Esophagus muscularis mucosa (tissue), 4 donors: ENCODE results near the gene KIFC1. TPM values are rescaled to one million over a fixed set of nuclear protein-coding genes. Genes with fewer than 3 reads are reported as not detected.

Experiments used
- DNase-seq: peaks from one replicate; pipeline ENCODE4 v3.0.0-alpha.2; 2017; ENCODE audit errors: extremely low spot score
- H3K27ac ChIP-seq, 4 donors: fragments of 200-600 bp; sonication (generic); replicated peaks in 1 of 4; 1 replicate in 3 of 4; 2 replicates in 1 of 4; pipeline ENCODE4 v1.5.1; 2016 to 2019; ENCODE audit warnings: mild to moderate bottlenecking in 1 of 4
- H3K27me3 ChIP-seq, 4 donors: fragments of 200-600 bp; sonication (generic); one replicate each; pipeline versions ENCODE4 v1.5.1 to v1.6.0; 2016 to 2019
- H3K36me3 ChIP-seq, 4 donors: fragments of 200-600 bp; sonication (generic); one replicate each; pipeline ENCODE4 v1.5.1; 2016 to 2019
- H3K4me1 ChIP-seq, 4 donors: fragments of 200-600 bp; sonication (generic); one replicate each; pipeline ENCODE4 v1.5.1; 2016 to 2019
- H3K4me3 ChIP-seq, 4 donors: fragments of 200-600 bp; sonication (generic); 1 replicate in 2 of 4; 2 replicates in 2 of 4; pipeline ENCODE4 v1.5.1; 2016 to 2019; ENCODE audit warnings: mild to moderate bottlenecking in 4 of 4, moderate library complexity in 1 of 4
- H3K9me3 ChIP-seq, 4 donors: fragments of 200-600 bp; sonication (generic); 1 replicate in 3 of 4; 2 replicates in 1 of 4; pipeline ENCODE4 v1.5.1; 2016 to 2019
- EP300 ChIP-seq: sonication (generic); formaldehyde crosslinking; IDR thresholded peaks from one replicate; pipeline ENCODE4 v1.6.1; 2017; ENCODE audit warnings: antibody characterized with exemption
- POLR2A ChIP-seq: fragments of 450-650 bp; IDR thresholded peaks from one replicate; pipeline ENCODE4 v1.6.1; 2017; ENCODE audit warnings: antibody characterized with exemption, moderate library complexity, mild to moderate bottlenecking, low read depth
- POLR2AphosphoS5 ChIP-seq, 2 donors: sonication (generic); formaldehyde crosslinking; IDR thresholded peaks; one replicate each; pipeline ENCODE4 v1.6.1; 2017; ENCODE audit warnings: antibody characterized with exemption in 2 of 2
- WGBS: methylation state at CpG from one replicate; pipeline ENCODE4 v1.1.5; 2018; 5-methylcytosine and 5-hydroxymethylcytosine counted together
- intact Hi-C: fragments of 100-400 bp; cut with DNase I; formaldehyde crosslinking; loops from one replicate; pipeline ENCODE4 v1.15.1; 2023
- total RNA-seq, 4 donors: library from RNA; depleted of rRNA; stranded (reverse); fragments of >200 nt; gene quantifications; one replicate each; pipeline versions ENCODE4 v1.1.0 to v1.2.1, GENCODE V29; 2016
- TF ChIP-seq, protein P1 (sequence below), 3 experiments: fragments of 200-600 bp in 2 of 3; fragments of 450-650 bp in 1 of 3; sonication (generic) in 2 of 3; IDR thresholded peaks; one replicate each; pipeline ENCODE4 v1.5.1; 2017 to 2019; ENCODE audit warnings: antibody characterized with exemption in 3 of 3, mild to moderate bottlenecking in 2 of 3, moderate library complexity in 1 of 3

The KIFC1 gene
- total RNA-seq, 4 donors from 2014 or later: 0.39 to 1.1 (median 0.42) TPM; not detected in 1

DNA sequence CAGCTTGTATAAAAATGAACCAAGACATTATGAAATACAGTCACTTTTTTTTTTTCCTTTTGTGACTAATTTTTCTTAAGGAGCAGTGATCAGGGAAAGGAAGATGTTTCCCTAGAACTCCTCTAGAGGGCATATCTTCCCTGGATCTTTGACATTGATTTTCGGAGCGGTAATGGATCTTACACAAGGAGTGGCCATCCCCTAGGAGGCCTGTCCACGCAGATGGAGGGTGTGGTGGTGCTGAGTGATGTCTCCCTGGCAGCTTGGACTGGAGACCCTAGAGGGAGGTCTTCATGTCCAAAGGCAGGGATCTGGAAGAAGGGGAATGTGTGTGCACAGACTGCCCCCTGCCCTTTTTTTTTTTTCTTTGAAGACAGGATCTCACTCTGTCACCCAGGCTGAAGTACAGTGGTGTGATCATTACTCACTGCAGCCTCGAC, 7.0 kb upstream of the KIFC1 start:
- Histone ChIP-seq H3K27me3 (no peaks in the 10 kb centered on the region), H3K36me3 (no peaks in the 10 kb centered on the region), H3K4me1 (no peaks in the 10 kb centered on the region), H3K4me3 (no peak overlapping the region), H3K27ac (no peak overlapping the region), H3K9me3 (no peaks in the 10 kb centered on the region)
- no peak for DNase-seq
- intact Hi-C loops: no loop called here
- WGBS: 41% methylated on average over 4 of the region's 4 CpGs
- TF ChIP-seq, protein P1, sequence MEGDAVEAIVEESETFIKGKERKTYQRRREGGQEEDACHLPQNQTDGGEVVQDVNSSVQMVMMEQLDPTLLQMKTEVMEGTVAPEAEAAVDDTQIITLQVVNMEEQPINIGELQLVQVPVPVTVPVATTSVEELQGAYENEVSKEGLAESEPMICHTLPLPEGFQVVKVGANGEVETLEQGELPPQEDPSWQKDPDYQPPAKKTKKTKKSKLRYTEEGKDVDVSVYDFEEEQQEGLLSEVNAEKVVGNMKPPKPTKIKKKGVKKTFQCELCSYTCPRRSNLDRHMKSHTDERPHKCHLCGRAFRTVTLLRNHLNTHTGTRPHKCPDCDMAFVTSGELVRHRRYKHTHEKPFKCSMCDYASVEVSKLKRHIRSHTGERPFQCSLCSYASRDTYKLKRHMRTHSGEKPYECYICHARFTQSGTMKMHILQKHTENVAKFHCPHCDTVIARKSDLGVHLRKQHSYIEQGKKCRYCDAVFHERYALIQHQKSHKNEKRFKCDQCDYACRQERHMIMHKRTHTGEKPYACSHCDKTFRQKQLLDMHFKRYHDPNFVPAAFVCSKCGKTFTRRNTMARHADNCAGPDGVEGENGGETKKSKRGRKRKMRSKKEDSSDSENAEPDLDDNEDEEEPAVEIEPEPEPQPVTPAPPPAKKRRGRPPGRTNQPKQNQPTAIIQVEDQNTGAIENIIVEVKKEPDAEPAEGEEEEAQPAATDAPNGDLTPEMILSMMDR (IDR thresholded peaks at IDR 0.05): peak in 2 of 3 experiments; percentile 30 to 43
- no peak for TF ChIP-seq POLR2AphosphoS5 (IDR thresholded peaks at IDR 0.05)

DNA sequence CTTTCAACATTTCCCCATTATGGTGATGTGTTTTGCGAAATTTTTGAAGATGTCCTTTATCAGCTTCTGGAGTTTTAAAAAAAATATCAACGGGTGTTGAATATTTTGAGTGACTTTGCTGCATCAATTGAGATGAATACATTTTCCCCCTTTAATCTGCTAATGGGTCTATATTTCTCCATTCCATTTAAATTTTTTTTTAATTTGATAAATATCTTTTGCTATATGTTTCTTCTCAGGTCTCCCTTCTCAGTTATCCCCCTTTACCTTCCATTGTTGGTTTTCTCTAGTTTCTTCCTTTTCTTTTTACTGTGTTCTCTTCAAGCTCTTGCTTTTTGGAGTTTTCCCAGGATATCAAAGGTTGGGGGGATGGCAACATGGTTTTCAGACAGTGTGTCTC, 1.4 kb upstream of the KIFC1 start:
- 90% methylated on average over 2 of the region's 2 CpGs for WGBS
- H3K36me3 ChIP-seq: no peaks in the 10 kb centered on the region
- H3K27me3 ChIP-seq: no peaks in the 10 kb centered on the region
- H3K9me3 ChIP-seq: no peaks in the 10 kb centered on the region
- TF ChIP-seq EP300 (no peak), POLR2AphosphoS5 (IDR thresholded peaks at IDR 0.05) (no peak), POLR2A (no peak)
- TF ChIP-seq, protein P1 (IDR thresholded peaks at IDR 0.05): no peak
- H3K27ac ChIP-seq: peak overlapping the region in 3 of 4 donors; percentile 87 to 90 (median 90)
- intact Hi-C loops: loop anchor here (5.0 to 10.0 kb wide), 3 partner anchors 37 to 185 kb away; partner anchors contain the start of gene ZBTB9
- no peak for DNase-seq
- peaks cover 8 to 15% (median 14%) of the 10 kb centered on the region in 4 donors for H3K4me1 ChIP-seq
- H3K4me3 ChIP-seq: no peak overlapping the region

DNA sequence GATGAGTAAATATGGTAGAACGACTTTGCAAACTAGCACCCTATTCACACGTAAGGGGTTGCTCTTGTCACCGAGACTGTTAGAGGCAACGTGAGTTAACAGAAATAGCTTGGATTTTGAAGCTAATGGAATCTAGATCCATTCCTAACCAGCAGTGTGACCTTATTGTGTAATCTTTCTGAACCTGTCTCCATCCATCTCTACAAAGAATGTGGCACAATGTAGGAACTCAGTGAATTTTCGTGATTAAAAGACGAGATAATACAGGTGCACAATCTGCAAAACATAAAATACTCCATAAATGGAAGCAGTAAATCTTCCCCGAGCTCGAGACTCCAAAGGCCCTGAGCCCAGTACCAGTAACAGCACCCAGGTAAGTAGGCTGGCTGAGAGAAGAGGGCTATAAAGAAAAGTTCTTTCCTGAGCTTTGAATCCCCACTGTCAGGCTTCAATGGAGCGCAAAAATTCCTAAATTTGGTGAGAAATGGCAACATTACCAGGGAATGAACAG, 801 bp upstream of the KIFC1 start:
- H3K27me3 ChIP-seq: no peaks in the 10 kb centered on the region
- intact Hi-C loops: loop anchor here (5.0 to 10.0 kb wide), 3 partner anchors 36 to 184 kb away; partner anchors contain the start of gene ZBTB9
- peak overlapping the region; percentile 87 to 92 (median 90) for H3K27ac ChIP-seq
- no peaks in the 10 kb centered on the region for H3K9me3 ChIP-seq
- H3K36me3 ChIP-seq: no peaks in the 10 kb centered on the region
- no peak for DNase-seq
- TF ChIP-seq, protein P1 (IDR thresholded peaks at IDR 0.05): no peak
- no peak for TF ChIP-seq POLR2AphosphoS5 (IDR thresholded peaks at IDR 0.05)
- no peak for TF ChIP-seq POLR2A
- no peak for TF ChIP-seq EP300
- H3K4me1 ChIP-seq: peaks cover 8 to 15% (median 14%) of the 10 kb centered on the region in 4 donors
- peak overlapping the region; percentile 56 to 69 (median 58) for H3K4me3 ChIP-seq
- WGBS: 80% methylated on average over 9 of the region's 9 CpGs

DNA sequence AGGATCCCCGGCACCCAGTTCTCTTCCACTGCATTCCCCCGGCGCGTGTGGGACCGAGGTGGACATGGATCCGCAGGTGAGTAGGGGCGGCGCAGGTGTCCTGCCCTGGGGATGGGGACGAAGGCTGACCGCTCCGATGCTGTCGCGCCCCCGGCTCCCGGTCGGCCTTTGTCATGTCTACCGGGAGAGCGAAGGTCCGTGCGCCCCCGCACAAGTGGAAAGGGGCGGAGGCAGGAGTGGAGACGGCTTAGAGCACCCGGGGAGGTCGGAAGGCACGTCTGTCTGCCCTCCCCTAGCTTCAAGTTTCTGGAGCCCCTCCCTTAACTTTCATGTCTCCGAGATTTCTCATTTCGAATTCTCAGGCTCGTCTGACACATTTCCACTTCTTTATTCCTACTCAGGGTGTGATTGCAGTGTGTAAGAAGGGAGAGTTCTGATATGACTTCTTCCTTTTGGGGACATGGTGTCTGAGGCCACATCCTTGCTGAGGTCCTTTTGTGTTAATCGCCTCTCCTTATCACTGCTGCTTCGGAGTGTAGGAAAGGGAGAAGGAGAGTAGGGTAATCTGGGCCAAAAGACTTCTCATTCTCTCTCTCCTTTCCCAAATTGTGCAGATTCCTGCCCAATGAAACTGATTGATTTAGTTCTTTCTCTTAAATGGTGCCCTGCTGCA, 435 bp downstream of the KIFC1 start:
- peaks cover 8 to 15% (median 14%) of the 10 kb centered on the region in 4 donors for H3K4me1 ChIP-seq
- TF ChIP-seq POLR2A (no peak), POLR2AphosphoS5 (IDR thresholded peaks at IDR 0.05) (no peak), EP300 (no peak)
- TF ChIP-seq, protein P1 (IDR thresholded peaks at IDR 0.05): no peak
- H3K9me3 ChIP-seq: no peaks in the 10 kb centered on the region
- H3K4me3 ChIP-seq: peak overlapping the region; percentile 56 to 69 (median 58)
- peak overlapping the region; percentile 87 to 92 (median 90) for H3K27ac ChIP-seq
- no peaks in the 10 kb centered on the region for H3K27me3 ChIP-seq
- intact Hi-C loops: loop anchor here (5.0 to 10.0 kb wide), 3 partner anchors 35 to 183 kb away; partner anchors contain the start of gene ZBTB9
- H3K36me3 ChIP-seq: no peaks in the 10 kb centered on the region
- no peak for DNase-seq
- WGBS: 1% methylated on average over 19 of the region's 31 CpGs
